ENCODE measurements around the gene TEC.

Gene TEC

GRCh38 chr4:48153791-48154550 is 115.7 kb downstream of the TEC start:
- DNase-seq: no peak

DNA sequence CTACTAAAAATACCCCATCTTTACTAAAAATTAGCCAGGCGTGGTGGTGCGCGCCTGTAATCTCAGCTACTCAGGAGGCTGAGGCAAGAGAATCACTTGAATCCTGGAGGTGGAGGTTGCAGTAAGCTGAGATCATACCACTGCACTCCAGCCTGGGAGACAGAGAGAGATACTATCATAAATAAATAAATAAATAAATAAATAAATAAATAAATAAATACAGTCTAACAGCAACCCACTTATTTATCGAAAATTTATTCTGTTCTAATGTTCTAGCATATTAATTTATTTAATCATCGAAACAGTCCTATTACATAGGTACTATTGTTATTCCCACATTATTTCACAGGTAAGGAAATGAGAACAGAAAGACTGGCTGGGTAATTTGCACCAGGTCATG is 117.4 kb downstream of the TEC start:
- no peak for DNase-seq

- no peak for DNase-seq
These were observed 119.7 kb downstream of the TEC start for GRCh38 chr4:48149827-48150370.

DNA sequence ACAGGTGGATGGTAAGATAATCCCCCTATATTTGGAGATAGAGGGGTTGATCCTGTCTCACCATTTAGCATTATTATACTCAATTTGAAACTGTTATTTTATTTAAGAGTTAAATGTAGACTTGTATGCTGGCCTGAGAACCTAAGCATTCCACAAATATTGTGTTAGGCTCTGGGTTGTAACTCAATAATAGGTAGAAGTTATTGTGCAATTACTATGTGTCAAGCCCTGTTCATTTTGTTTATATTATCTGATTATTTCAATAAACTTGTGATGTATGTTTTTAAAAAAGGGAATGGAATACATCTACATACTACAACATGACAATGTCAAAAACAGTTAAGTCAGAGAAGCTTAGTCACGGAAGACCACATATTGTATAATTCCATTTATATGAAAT is 122.0 kb downstream of the TEC start:
- DNase-seq: no peak

GRCh38 chr4:48141048-48141447 is 128.6 kb downstream of the TEC start:
- no peak for DNase-seq

DNA sequence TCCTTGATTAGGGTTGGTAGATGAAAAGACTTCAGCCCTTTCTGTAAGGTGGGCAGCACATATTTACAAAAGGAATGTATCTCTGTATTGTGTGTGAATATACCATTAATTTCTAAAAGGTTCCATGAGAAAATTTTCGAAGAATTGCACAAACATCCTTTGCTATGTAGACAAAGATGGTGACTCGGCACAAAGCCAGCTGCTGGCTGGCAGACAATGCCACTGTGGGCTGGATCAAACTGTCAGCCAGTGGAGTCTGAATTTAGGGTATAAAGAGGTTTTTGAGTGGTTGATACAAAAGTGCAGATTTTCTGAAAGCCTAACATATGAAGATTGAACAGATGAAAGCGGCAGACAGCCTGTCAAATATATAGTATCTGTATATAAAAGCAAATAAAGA is 129.9 kb downstream of the TEC start:
- DNase-seq: peak; percentile 42

DNA sequence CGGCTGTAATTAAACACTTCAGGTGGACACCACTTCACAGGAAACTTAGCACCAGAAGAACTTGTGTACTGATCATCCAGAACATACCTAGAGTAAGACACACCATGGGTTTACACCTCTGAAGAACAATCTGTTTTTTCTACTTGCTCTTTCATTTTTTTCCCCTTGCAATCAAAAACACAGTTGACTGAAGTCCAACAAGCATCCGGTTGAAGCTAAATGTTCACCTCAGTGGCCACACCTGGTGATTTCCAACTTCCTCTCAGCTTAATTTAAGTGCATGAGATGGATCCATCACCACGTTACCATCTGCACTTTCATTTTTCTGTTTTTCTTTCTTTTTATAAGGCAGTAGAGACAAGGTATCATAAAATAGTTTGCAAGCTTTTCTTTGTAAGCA is 130.7 kb downstream of the TEC start:
- no peak for DNase-seq

GRCh38 chr4:48138511-48138910 is 131.1 kb downstream of the TEC start:
- DNase-seq: no peak

- no peak for DNase-seq
These were observed 131.8 kb downstream of the TEC start for GRCh38 chr4:48137846-48138245.

DNA sequence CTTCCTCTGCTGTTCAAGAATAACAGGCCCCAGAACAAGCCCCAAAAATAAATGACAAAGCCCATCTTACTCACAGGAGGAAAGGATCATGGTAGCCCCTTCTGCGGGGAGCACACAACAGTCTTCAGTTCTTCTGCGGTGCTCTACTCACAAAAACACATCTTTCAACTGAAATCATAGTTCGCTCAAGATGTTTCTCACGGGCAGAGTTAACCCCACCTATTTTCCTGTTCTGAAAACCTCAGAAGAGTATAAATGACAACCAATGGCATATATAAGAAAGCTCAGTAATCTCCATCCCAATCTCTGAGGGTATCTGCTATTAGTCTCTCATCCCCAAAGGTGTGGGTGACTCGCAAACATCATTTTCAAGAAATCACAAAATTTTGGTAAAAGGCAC is 135.6 kb downstream of the TEC start, which contains the start of gene TXK:
Gene TXK (minus strand): TSS at position 170 of the 400 bp plus-strand sequence. CDS start 80 bp downstream, at position 90.
- DNase-seq: no peak

- DNase-seq: no peak
These were observed 136.0 kb downstream of the TEC start for GRCh38 chr4:48133669-48134068.

DNA sequence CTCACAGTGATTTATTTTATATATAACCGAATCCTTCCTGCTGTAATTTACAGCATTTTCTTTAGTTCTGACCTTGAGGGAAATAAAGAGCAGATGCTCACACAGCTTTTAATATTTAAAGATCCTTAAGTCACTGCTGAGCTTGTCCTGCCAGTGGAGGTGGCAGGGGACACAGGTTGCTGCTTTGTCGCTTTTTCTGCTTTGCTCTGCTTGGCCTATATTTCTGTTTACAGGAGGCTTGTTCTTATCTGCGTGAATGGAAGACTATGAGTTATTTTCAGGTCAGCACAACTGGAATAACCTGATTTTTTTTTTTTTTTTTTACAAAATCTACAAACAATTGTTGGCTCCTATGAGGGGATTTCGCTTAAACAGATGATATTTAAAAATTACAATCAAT is 137.9 kb downstream of the TEC start:
- DNase-seq: no peak

DNA sequence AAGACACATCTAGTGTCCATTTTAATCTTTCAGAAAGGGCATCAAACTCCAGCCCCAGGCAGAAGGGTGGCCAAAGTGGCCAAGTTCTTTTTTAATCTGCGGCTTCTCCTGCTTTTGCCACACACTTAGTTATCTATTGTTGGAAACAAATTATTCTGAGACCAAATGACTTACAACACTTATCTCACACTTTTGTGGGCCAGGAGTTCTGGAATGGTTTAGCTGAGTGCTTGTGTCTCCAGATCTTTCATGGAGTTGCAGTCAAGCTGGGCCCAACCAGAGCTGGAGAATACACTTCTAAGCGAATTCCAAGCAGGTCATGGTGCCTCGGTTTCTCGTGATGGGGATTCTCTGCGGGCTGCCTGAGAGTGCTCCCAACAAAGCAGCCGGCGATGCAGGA is 139.5 kb downstream of the TEC start:
- no peak for DNase-seq

DNA sequence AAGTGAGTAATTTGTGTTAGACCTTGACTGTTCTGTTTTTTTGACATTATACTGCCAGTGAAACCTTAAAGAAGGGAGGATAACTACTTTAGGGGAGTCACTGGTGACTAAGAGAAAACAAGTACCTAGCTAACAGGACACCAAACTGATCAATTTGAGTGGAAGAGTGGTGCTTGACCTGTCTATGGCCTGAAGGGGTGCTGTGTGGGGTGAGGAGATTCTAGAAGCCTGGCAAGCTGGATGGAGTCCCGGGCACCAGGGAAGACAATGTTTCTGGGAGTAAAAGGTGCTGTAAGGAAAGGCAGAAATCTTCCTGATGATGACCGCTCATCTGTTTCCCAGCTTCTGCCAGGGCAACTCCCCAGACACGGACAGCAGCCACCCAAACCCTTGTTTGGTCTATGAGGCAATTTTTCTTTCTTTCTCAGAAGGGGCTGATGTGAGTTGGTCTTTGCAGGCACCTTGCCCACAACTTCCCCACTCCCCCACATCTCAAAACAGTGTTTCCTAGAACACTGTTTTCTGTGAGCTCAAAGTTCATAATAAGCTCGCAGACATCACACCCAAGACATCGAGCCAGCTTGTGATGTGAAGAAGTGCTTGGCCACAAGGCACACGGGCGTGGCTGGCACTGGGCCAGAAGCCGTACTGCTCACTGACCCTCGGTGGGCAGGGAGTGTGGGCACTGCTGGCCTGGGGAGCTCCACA is 140.2 kb downstream of the TEC start:
- peak; percentile 36 for DNase-seq

GRCh38 chr4:48127682-48128404 is 141.8 kb downstream of the TEC start:
- peak; percentile 67 for DNase-seq

DNA sequence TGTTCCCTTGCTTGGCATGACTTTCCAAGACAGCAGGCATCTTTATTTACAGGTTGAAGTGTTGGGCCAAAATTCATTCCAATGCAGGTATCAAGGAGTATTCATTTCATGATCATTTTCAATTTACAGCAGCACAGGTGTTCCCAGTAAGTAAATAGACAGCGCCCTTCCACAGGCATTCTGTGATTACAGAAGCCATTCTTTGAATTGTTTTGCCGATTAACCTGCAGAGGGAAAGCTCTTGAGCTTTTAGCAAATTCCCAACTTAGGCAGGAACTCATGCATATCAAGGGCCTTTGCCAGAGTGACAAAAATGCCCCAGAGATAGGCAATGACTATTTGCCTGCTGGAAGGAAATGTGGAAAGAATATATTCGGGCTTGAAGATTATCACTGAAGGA is 142.4 kb downstream of the TEC start:
- DNase-seq: no peak

GRCh38 chr4:48126621-48127020 is 143.0 kb downstream of the TEC start:
- no peak for DNase-seq

DNA sequence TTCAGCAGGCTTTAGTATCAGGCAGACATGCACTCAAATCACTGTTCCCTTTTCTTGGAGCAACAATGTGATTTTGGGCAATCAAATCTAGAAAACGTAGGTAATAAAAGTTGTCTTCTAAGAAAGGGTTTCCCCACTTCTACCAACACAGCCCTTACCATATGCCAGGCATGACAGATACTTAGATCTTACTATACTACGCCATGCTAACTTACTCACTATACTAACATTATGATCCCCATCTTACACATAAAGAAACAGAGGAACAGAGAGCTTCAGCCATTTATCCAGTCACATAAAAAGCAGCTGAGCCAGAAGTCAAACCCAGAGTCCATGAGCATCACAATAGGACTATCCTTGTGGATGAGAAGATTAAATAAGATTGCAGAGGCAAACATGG is 144.8 kb downstream of the TEC start:
- no peak for DNase-seq

DNA sequence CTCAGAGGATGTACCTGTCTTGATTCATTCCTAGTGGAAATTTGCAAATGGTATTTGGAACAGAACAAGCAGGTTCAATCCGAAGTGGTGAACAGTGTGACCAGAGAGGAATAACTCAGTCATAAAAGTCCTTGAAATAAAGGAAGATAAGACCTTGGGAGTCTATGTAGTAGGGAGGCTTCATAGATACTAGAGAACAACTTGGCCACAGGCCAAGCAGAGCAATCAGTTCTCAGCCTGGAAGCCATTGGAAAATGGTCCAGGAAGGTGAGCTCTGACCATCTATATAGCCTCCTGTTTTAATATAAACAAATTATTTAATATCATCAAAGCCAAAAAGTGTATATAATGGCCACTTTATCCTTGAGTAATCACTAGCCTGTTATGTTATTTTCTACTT is 146.9 kb downstream of the TEC start:
- DNase-seq: no peak

GRCh38 chr4:48121180-48121579 is 148.5 kb downstream of the TEC start:
- DNase-seq: no peak

- DNase-seq: no peak
These were observed 149.5 kb downstream of the TEC start for GRCh38 chr4:48120132-48120531.

DNA sequence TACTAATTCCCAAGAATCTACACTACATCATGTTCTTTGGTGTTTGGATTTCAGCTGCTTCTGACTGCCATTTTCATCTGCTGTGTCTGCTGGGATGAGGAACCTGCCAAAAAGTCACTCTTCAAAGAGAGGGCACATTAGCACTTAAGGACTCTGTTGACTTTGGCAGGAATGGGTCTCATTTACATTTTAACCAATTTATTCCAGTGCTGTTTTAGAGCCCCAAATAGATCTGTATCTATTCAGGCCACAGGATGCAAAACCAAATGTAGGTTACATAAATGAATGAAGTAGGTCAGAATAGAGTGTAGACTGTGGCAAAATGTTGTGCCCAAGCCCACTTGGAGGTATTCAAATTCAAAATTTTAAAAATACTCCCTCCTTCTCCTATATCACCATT is 150.0 kb downstream of the TEC start:
- DNase-seq: no peak

- DNase-seq: no peak
These were observed 151.6 kb downstream of the TEC start for GRCh38 chr4:48118081-48118480.

GRCh38 chr4:48116582-48116981 is 153.1 kb downstream of the TEC start:
- no peak for DNase-seq
